ENCODE results near the gene OSBPL10.

Gene OSBPL10

DNA sequence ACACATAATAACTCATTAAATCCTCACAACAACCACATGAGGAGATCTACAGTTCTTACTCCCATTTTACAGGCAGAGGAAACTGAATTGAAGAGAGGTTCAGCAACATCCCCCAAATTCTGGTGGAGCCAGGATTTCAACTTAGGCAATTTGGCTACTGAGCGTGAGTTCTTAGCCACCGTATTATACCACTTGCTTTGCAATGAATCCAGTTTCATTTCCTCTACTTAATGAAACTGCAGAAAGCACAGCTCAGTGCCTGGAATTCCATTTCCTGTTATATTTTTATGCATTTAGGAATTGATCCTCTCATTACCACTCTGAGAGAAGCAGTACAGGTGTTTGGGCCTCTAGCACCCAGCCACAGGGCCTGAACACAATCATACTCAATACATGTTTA, 4.8 kb upstream of the OSBPL10 start:
- TF ChIP-seq, protein P1, sequence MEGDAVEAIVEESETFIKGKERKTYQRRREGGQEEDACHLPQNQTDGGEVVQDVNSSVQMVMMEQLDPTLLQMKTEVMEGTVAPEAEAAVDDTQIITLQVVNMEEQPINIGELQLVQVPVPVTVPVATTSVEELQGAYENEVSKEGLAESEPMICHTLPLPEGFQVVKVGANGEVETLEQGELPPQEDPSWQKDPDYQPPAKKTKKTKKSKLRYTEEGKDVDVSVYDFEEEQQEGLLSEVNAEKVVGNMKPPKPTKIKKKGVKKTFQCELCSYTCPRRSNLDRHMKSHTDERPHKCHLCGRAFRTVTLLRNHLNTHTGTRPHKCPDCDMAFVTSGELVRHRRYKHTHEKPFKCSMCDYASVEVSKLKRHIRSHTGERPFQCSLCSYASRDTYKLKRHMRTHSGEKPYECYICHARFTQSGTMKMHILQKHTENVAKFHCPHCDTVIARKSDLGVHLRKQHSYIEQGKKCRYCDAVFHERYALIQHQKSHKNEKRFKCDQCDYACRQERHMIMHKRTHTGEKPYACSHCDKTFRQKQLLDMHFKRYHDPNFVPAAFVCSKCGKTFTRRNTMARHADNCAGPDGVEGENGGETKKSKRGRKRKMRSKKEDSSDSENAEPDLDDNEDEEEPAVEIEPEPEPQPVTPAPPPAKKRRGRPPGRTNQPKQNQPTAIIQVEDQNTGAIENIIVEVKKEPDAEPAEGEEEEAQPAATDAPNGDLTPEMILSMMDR (IDR thresholded peaks at IDR 0.05; ENCODE audit: low read depth, low read length), result no peak
- DNase-seq (ENCODE audit: extremely low read depth, low read depth), result no peak

DNA sequence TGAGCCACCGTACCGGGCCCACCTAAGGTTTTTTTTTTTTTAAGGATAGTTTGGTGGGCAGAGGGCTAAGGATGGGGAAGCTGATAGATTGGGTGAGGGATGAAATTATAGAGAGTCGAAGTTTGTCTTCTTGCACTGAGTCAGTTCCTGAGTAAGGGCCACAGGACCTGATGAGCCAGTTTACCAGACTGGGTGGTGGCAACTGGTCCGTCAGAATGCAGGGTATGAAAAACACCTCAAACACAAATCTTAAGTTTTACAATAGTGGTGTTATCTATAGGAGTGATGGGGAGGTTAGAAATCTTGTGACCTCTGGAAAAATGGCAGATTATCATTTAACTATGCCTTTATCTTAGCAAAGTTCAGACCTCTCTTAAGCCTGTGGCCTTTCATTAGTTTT, 3.3 kb upstream of the OSBPL10 start:
- TF ChIP-seq, protein P1 (IDR thresholded peaks at IDR 0.05; ENCODE audit: low read depth, low read length), result no peak
- no peak for DNase-seq (ENCODE audit: extremely low read depth, low read depth)

DNA sequence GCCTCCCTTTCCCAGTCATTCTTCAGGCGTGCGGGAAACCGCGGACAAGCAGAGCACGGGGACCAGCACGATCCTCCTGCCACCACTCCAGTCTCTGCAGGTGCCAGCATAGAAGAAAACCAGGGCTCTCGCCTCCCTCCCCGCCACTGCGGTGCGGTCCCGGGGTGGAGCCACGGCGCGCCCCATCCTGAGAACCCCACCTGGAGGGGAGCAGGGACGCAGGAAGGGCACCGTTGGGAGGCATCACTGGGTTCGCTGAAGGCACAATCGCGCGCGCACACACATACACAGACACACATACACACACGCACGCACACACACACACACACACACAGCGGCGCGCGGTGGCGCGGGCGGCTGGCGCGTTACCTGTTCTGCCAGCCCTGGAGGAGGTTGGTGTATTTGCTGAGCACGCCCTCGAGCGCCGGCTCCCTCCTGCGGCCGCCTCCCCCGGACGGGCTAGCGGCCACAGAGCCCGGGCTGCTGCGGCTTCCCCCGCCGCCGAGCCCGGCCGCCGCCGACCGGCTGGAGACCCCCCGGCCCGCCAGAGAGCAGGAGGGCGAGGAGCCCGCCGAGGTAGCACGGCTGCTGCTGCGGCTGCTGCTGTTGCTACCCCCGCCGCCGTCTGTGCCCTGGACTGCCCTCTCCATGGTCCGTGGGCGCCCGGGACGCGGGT, 394 bp downstream of the OSBPL10 start:
- TF ChIP-seq, protein P1 (IDR thresholded peaks at IDR 0.05; ENCODE audit: low read depth, low read length), result no peak; the same call in 1 of the 2 replicates
- DNase-seq (ENCODE audit: extremely low read depth, low read depth), result no peak

DNA sequence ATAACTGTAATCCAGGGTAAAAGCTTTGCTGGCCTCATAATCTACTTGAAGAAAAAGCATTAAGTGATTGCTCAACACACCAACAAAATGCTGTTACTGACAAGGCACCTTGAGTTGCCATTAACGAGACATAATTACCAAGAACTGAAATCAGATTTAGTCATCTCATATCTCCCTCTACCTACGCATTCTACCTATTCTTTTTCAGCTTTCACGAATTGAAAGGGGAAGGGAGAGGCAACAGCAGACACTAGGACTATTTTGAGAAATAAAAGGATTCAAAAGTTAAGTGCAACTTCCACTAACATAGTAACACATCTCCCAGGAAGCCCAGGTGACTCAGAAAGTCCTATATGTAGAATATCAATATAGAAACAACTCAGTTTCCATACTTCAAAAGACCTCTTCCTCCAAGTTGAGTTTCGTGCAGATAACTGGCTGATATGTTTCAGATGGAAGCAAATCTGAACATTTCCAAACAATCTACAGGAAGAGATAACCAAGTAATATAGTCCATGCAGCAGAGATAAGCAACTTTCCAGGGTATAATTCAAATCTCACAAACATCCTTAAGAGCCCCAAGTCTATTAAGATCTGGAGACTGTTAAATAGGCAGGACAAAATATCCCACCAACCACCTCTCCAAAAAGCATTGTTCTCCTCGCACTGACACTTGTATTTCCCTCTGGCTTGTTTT, 1.9 kb downstream of the OSBPL10 start:
- TF ChIP-seq, protein P1 (IDR thresholded peaks at IDR 0.05; ENCODE audit: low read depth, low read length), result no peak
- no peak for DNase-seq (ENCODE audit: extremely low read depth, low read depth)

DNA sequence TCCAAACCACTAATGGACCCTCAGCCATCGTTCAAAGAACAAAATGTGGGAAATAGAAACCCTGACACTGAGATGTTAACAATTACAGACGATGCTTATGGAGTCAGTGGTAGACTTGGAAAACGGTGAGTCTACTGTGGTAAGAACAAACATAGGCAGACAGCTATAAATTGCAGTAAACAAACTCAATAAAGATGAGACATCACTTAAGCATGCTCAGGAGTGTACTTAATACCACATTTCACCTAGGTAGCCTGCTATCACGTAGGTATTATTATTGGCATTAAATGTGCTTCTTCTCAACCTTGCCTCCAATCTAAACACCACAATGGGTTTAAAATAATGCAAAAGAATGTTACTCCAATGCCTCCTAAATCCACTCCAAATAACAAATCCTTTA, 2.5 kb downstream of the OSBPL10 start:
- no peak for DNase-seq (ENCODE audit: extremely low read depth, low read depth)
- TF ChIP-seq, protein P1 (IDR thresholded peaks at IDR 0.05; ENCODE audit: low read depth, low read length), result no peak

DNA sequence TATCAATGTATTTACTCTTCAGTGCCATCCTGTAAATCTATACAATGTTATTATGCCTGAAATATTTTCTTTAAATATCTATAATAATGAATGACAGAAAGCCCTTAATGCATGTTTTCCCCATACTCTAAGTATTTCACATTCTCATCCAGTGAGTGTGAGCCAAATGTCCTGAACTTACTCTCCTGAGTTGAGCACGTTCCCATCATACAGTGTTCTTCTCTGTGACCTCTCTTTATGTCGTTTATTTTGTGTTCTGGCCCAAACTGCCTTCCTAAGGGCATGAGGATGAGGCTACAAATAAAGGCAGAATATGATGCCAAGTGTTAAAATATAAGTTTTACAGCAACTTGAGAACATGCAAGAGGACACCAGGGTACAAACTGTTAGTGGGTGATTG, 3.3 kb downstream of the OSBPL10 start:
- TF ChIP-seq, protein P1 (IDR thresholded peaks at IDR 0.05; ENCODE audit: low read depth, low read length), result no peak
- no peak for DNase-seq (ENCODE audit: extremely low read depth, low read depth)

DNA sequence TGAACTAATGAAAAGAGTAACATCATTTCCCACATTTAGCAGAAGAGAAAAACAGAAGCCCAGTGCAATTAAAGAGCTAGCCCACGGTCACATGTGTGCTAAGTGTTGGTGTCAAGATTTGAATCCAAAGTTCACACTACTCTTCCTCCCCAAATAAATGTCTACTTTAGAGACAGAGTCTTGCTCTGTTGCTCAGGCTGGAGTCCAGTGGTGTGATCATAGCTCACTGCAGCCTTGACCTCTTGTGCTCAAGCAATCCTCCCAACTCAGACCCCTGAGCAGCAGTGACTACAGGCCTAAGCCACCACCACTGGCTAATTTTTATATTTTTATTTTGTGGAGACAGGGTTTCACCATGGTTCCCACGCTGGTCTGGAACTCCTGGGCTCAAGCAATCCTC, 4.8 kb downstream of the OSBPL10 start:
- no peak for DNase-seq (ENCODE audit: extremely low read depth, low read depth)
- TF ChIP-seq, protein P1 (IDR thresholded peaks at IDR 0.05; ENCODE audit: low read depth, low read length), result no peak

Measured in AG09319 (cell line).